Peyer's patch (tissue), 4 donors: ENCODE results near the gene RBBP6.

Source experiments
- CTCF ChIP-seq, 6 experiments: fragments of 450-650 bp in 4 of 6; fragments of 200-600 bp in 2 of 6; sonication (generic) in 1 of 6; IDR thresholded peaks; one replicate each; pipeline ENCODE4 v1.5.1; 2017 to 2019; ENCODE audit warnings: antibody characterized with exemption in 6 of 6, mild to moderate bottlenecking in 3 of 6, moderate library complexity in 1 of 6
- POLR2A ChIP-seq, 2 donors: fragments of 450-650 bp; IDR thresholded peaks; one replicate each; pipeline ENCODE4 v1.5.1; 2017; ENCODE audit warnings: antibody characterized with exemption in 2 of 2, mild to moderate bottlenecking in 2 of 2, moderate library complexity in 2 of 2

GRCh38 chr16:24538756-24539294 lies 541 bp upstream of the RBBP6 start:
- TF ChIP-seq CTCF (IDR thresholded peaks at IDR 0.05) (peak in 2 of 6 experiments; percentile 18 to 31), POLR2A (IDR thresholded peaks at IDR 0.05) (no peak)
